Keratinocyte (primary cell): ENCODE data around the gene KCNH6. TPM values are rescaled to one million over a fixed set of nuclear protein-coding genes. Genes with fewer than 3 reads are reported as not detected.

Source experiments
- DNase-seq: peaks from one replicate; pipeline ENCODE4 v3.0.0-alpha.2; 2011; ENCODE audit warnings: low read depth, missing footprints, low spot score
- FAIRE-seq: peaks from 2 replicates; lab custom pipeline; 2011; peaks lifted over from hg19 to GRCh38; lab: Jason Lieb, UNC
- H2AFZ ChIP-seq: 2 replicates; pipeline ENCODE4 v1.6.0; 2012; ENCODE audit warnings: low read length, control low read depth, inconsistent platforms; ENCODE audit not compliant: control insufficient read depth
- H3K27ac ChIP-seq: 2 replicates; pipeline ENCODE4 v1.5.1; 2011; ENCODE audit warnings: low read length; ENCODE audit not compliant: control insufficient read depth, insufficient read depth
- H3K27me3 ChIP-seq: 3 replicates; pipeline ENCODE4 v1.6.0; 2011; ENCODE audit warnings: low read length; ENCODE audit not compliant: control insufficient read depth, insufficient read depth; ENCODE audit errors: extremely low read depth
- H3K36me3 ChIP-seq, 2 experiments: 2 replicates in 1 of 2; 3 replicates in 1 of 2; pipeline ENCODE4 v1.5.1; 2011; ENCODE audit warnings: low read length in 2 of 2, mild to moderate bottlenecking in 1 of 2; ENCODE audit not compliant: control insufficient read depth in 2 of 2, insufficient read depth in 2 of 2; ENCODE audit errors: extremely low read depth in 1 of 2
- H3K4me1 ChIP-seq: 3 replicates; pipeline ENCODE4 v1.5.1; 2011; ENCODE audit warnings: low read length; ENCODE audit not compliant: control insufficient read depth, insufficient read depth; ENCODE audit errors: extremely low read depth
- H3K4me2 ChIP-seq: 3 replicates; pipeline ENCODE4 v1.6.0; 2011; ENCODE audit warnings: low read depth, low read length; ENCODE audit not compliant: control insufficient read depth, insufficient read depth; ENCODE audit errors: extremely low read depth
- H3K4me3 ChIP-seq, 3 experiments: fragments of 200-600 bp in 1 of 3; sonication (generic) in 1 of 3; 2 replicates in 2 of 3; 3 replicates in 1 of 3; pipeline ENCODE4 v1.5.1; 2011 to 2016; ENCODE audit warnings: low read length in 3 of 3, mild to moderate bottlenecking in 3 of 3, control low read depth in 2 of 3, inconsistent platforms in 1 of 3, low read depth in 1 of 3, mixed read lengths in 1 of 3, mixed run types in 1 of 3, moderate library complexity in 1 of 3; ENCODE audit not compliant: control insufficient read depth in 2 of 3, insufficient read depth in 2 of 3; ENCODE audit errors: extremely low read depth in 1 of 3
- H3K79me2 ChIP-seq: 2 replicates; pipeline ENCODE4 v1.6.0; 2012; ENCODE audit warnings: low read length; ENCODE audit not compliant: control insufficient read depth, insufficient read depth
- H3K9ac ChIP-seq: 3 replicates; pipeline ENCODE4 v1.6.0; 2011; ENCODE audit warnings: low read length; ENCODE audit not compliant: control insufficient read depth, insufficient read depth; ENCODE audit errors: extremely low read depth
- H3K9me1 ChIP-seq: 3 replicates; pipeline ENCODE4 v1.6.0; 2011; ENCODE audit warnings: low read length; ENCODE audit not compliant: control insufficient read depth, insufficient read depth; ENCODE audit errors: extremely low read depth
- H3K9me3 ChIP-seq: 2 replicates; pipeline ENCODE4 v1.5.1; 2012; ENCODE audit warnings: low read depth, low read length; ENCODE audit not compliant: control insufficient read depth
- H4K20me1 ChIP-seq: 3 replicates; pipeline ENCODE4 v1.6.0; 2011; ENCODE audit warnings: low read length; ENCODE audit not compliant: control insufficient read depth, insufficient read depth; ENCODE audit errors: extremely low read depth
- EZH2 ChIP-seq: IDR thresholded peaks from one replicate; pipeline ENCODE4 v1.6.1; 2012; ENCODE audit warnings: inconsistent platforms, mild to moderate bottlenecking, low read length, moderate library complexity
- dilution Hi-C: fragments of 300-500 bp; cut with MboI; formaldehyde crosslinking; loops from one replicate; pipeline ENCODE4 v1.7.0; 2020; ENCODE audit warnings: low sequenced_read_pairs; ENCODE audit not compliant: extremely low pct_ligation_motif_present
- polyA plus RNA-seq, 5 experiments: library from polyadenylated mRNA; depleted of rRNA in 3 of 5; stranded (reverse) in 3 of 5; stranded (forward) in 1 of 5; unstranded in 1 of 5; fragments of >200 nt; gene quantifications; 1 replicate in 1 of 5; 2 replicates in 3 of 5; 3 replicates in 1 of 5; pipeline versions ENCODE4 v1.2.1 to v1.2.3, GENCODE V29; 2011 to 2012; ENCODE audit warnings: missing spikeins in 2 of 5, low read depth in 1 of 5, low replicate concordance in 1 of 5
- TF ChIP-seq, protein P1 (sequence below), 3 experiments: IDR thresholded peaks in 1 of 3; conservative IDR thresholded peaks in 1 of 3; optimal IDR thresholded peaks in 1 of 3; 2 replicates in 2 of 3; 3 replicates in 1 of 3; pipeline versions ENCODE3 to v1.5.1; 2011; ENCODE audit warnings: low read length in 3 of 3, mild to moderate bottlenecking in 3 of 3, moderate library complexity in 2 of 3, control low read depth in 1 of 3, inconsistent platforms in 1 of 3; ENCODE audit not compliant: insufficient read depth in 2 of 3; ENCODE audit errors: extremely low read depth in 1 of 3

Gene KCNH6
- polyA plus RNA-seq, 1 donor (not counting 4 experiments of a cell fraction or from before 2014, with no cell fraction given), result not detected

DNA sequence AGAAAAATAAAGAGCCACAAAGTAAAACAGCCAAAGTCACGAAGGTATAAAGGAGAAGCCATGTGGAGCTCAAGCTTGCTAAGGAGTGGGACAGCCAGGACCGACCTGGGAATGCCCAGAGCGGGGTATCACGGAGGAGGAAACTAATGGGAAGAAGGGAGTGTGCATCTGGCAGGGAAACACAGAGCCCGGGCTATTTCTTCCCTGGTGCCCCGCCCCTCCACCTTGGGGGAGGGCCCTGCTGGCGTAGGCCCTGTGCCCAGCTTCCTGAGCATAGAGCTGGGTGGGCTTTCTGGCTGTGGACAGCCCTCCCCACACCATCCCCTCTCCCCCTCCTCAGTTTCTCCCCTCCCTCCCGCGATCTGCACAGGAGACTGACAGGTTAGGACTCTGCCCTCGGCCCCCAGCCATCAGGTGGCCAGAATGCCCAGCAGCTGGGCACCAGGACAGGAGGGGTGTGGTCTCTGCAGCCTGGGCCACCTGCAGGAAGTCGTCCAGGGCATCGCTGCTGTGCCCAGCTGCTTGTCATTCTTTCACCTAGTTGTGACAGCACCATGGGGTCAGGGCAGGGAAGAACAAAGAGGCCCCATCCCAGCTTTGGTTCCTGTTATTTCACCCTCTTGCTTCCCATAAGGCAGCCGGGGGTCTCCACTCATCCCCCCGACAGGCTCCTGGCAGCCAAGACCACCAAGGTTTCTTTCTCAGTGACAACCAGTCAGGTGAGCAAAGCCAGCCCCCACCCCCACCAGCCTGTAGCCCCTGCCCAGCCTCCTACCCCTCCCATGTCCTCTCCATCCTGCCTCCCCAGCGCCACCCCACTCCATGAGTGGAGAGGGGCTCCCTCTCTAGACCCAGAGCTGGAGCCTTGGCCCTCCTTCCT lies 20.0 kb downstream of the KCNH6 start:
- Histone ChIP-seq H3K9me3 (no peaks in the 10 kb centered on the region), H3K4me1 (no peaks in the 10 kb centered on the region), H3K9ac (no peak overlapping the region), H3K27ac (no peak overlapping the region), H3K79me2 (no peaks in the 10 kb centered on the region), H3K27me3 (peaks cover 18% of the 10 kb centered on the region), H2AFZ (no peak overlapping the region), H4K20me1 (peaks cover 4% of the 10 kb centered on the region), H3K36me3 (no peaks in the 10 kb centered on the region), H3K4me3 (no peak overlapping the region), H3K9me1 (no peaks in the 10 kb centered on the region), H3K4me2 (no peak overlapping the region)
- FAIRE-seq, result no peak
- no peak for TF ChIP-seq EZH2
- TF ChIP-seq, protein P1, sequence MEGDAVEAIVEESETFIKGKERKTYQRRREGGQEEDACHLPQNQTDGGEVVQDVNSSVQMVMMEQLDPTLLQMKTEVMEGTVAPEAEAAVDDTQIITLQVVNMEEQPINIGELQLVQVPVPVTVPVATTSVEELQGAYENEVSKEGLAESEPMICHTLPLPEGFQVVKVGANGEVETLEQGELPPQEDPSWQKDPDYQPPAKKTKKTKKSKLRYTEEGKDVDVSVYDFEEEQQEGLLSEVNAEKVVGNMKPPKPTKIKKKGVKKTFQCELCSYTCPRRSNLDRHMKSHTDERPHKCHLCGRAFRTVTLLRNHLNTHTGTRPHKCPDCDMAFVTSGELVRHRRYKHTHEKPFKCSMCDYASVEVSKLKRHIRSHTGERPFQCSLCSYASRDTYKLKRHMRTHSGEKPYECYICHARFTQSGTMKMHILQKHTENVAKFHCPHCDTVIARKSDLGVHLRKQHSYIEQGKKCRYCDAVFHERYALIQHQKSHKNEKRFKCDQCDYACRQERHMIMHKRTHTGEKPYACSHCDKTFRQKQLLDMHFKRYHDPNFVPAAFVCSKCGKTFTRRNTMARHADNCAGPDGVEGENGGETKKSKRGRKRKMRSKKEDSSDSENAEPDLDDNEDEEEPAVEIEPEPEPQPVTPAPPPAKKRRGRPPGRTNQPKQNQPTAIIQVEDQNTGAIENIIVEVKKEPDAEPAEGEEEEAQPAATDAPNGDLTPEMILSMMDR (optimal IDR thresholded peaks at IDR 0.05 in 1 of 3, IDR thresholded peaks at IDR 0.05 in 1 of 3, conservative IDR thresholded peaks at IDR 0.05 in 1 of 3; ENCODE audit: extremely low read depth in 1 of 3, insufficient read depth in 2 of 3, low read length in 3 of 3), result no peak
- DNase-seq, result no peak
- dilution Hi-C loops, result no loop called here

DNA sequence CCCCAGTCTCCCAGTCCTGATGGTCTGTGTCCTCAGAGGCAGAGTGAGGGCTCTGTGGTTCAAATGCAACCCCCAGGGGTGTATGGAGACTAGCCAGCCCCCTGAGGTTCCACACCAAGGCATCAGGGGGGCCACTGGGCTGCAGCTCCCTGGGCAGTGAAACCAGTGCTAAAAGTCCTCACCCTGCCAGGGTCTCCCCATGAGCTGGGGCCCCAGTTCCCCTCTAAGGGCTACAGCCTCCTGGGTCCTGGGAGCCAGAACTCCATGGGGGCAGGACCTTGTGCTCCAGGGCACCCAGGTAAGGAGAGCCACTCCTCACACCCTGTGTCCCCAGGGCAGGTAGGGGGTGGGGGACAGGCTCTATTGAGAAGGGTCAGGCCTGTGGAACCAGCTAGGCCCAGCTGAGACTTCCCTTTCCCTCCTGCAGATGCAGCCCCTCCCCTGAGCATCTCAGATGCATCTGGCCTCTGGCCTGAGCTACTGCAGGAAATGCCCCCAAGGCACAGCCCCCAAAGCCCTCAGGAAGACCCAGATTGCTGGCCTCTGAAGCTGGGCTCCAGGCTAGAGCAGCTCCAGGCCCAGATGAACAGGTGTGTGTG lies 20.8 kb downstream of the KCNH6 start:
- Histone ChIP-seq H3K36me3 (no peaks in the 10 kb centered on the region), H3K79me2 (no peaks in the 10 kb centered on the region), H3K27me3 (peaks cover 10% of the 10 kb centered on the region), H3K4me2 (no peak overlapping the region), H4K20me1 (peaks cover 4% of the 10 kb centered on the region), H3K9me3 (no peaks in the 10 kb centered on the region), H2AFZ (no peak overlapping the region), H3K9ac (no peak overlapping the region), H3K9me1 (no peaks in the 10 kb centered on the region), H3K4me3 (no peak overlapping the region), H3K4me1 (no peaks in the 10 kb centered on the region), H3K27ac (no peak overlapping the region)
- no peak for TF ChIP-seq EZH2
- TF ChIP-seq, protein P1 (optimal IDR thresholded peaks at IDR 0.05 in 1 of 3, IDR thresholded peaks at IDR 0.05 in 1 of 3, conservative IDR thresholded peaks at IDR 0.05 in 1 of 3; ENCODE audit: extremely low read depth in 1 of 3, insufficient read depth in 2 of 3, low read length in 3 of 3), result no peak
- FAIRE-seq, result no peak
- no peak for DNase-seq
- dilution Hi-C loops, result no loop called here
